Smooth muscle cell (in vitro differentiated cells): Measurements from ENCODE around the gene DGKI. TPM values are rescaled to one million over a fixed set of nuclear protein-coding genes. Genes with fewer than 3 reads are reported as not detected.

Experiments
- DNase-seq: peaks from one replicate; lab custom pipeline; 2025; ENCODE audit not compliant: unreplicated experiment; lab: John Stamatoyannopoulos, UW
- H2AFZ ChIP-seq: fragments of 200-600 bp; sonication (generic); 2 replicates; pipeline ENCODE4 v1.6.0; 2016; ENCODE audit warnings: antibody characterized with exemption, low read depth, mild to moderate bottlenecking
- H3F3A ChIP-seq: fragments of 200-600 bp; sonication (generic); 2 replicates; pipeline ENCODE4 v1.6.0; 2017; ENCODE audit warnings: antibody characterized with exemption, low read depth
- H3K27ac ChIP-seq: fragments of 200-600 bp; sonication (generic); 2 replicates; pipeline ENCODE4 v1.5.1; 2016; ENCODE audit warnings: low read depth, mild to moderate bottlenecking
- H3K27me3 ChIP-seq: fragments of 200-600 bp; sonication (generic); 2 replicates; pipeline ENCODE4 v1.6.1; 2016; ENCODE audit warnings: low read depth, mild to moderate bottlenecking
- H3K36me3 ChIP-seq: fragments of 200-600 bp; sonication (generic); 2 replicates; pipeline ENCODE4 v1.5.1; 2016; ENCODE audit warnings: low read depth
- H3K4me1 ChIP-seq: fragments of 200-600 bp; sonication (generic); 2 replicates; pipeline ENCODE4 v1.5.1; 2016; ENCODE audit warnings: low read depth
- H3K4me2 ChIP-seq: fragments of 200-600 bp; sonication (generic); 2 replicates; pipeline ENCODE4 v1.6.0; 2016; ENCODE audit warnings: mild to moderate bottlenecking
- H3K4me3 ChIP-seq: fragments of 200-600 bp; sonication (generic); 2 replicates; pipeline ENCODE4 v1.5.1; 2016; ENCODE audit warnings: mild to moderate bottlenecking
- H3K79me2 ChIP-seq: fragments of 200-600 bp; sonication (generic); 2 replicates; pipeline ENCODE4 v1.6.0; 2016; ENCODE audit warnings: low read depth, mild to moderate bottlenecking
- H3K9ac ChIP-seq: fragments of 200-600 bp; sonication (generic); 2 replicates; pipeline ENCODE4 v1.6.0; 2016; ENCODE audit warnings: low read depth
- H3K9me3 ChIP-seq: fragments of 200-600 bp; sonication (generic); replicated peaks from 2 replicates; pipeline ENCODE4 v1.5.1; 2016; ENCODE audit warnings: low read depth
- H4K20me1 ChIP-seq: fragments of 200-600 bp; sonication (generic); 2 replicates; pipeline ENCODE4 v1.6.0; 2016; ENCODE audit warnings: low read depth
- WGBS: methylation state at CpG from one replicate; pipeline ENCODE4 v1.1.7; 2016; ENCODE audit warnings: low lambda C conversion rate; 5-methylcytosine and 5-hydroxymethylcytosine counted together
- polyA plus RNA-seq: library from polyadenylated mRNA; unstranded; fragments of >200 nt; fragmentation: Nextera tagmentation; extraction: Ambion mirVana; gene quantifications from 2 replicates; pipeline ENCODE4 v1.2.1, GENCODE V29; 2016
- total RNA-seq: library from RNA; depleted of rRNA; stranded (reverse); fragments of >200 nt; gene quantifications from 2 replicates; pipeline ENCODE4 v1.2.3, GENCODE V29; 2014
- TF ChIP-seq, protein P1 (sequence below): fragments of 200-600 bp; sonication (generic); IDR thresholded peaks from 2 replicates; pipeline ENCODE4 v1.5.1; 2017; ENCODE audit warnings: borderline replicate concordance, mild to moderate bottlenecking, antibody characterized with exemption; ENCODE audit not compliant: insufficient read depth, poor library complexity, severe bottlenecking

DGKI gene
- total and polyA plus RNA-seq, 2 experiments from 2014 or later, result 2.5 to 6.2 TPM

DNA sequence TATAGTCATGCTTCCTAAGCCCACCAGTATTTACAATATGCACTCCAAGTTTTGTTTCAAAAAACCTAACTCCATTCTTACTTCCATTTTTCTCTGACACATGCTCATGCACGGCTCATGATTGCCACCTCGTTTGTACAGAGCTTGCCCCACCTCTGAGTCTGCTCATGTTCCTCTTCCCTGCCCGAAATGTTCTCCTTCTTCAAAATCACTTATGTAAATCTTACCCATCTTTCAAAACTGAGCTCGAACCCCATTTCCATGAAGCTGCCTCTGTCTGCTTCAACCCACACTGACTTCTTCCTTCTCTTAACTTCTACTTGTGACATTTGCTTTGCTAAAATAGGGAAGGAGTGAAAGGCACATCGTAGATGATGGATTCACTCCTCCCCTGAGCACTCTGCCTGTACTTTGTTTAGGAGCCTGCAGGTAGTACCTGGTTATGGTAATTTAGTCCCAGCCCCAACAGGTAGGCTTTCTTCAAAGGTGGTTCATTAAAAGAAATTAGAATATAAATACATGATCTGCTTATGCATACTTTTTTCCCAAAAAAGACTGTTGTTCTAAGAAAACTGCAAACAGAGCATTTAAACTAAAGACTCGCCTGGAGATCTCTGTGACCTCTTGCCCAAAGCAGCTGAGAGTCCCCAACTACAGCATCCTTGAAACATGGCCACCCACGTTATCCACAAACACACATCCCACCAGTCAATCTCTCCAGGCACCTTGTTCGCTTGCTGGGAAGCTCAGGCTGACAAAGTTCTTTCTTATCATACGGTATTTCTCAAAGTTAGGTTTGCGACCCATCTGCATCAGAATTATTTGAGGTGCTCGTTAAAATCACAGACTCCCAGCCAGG, 172.0 kb downstream of the DGKI start:
- no peaks in the 10 kb centered on the region for H3K79me2 ChIP-seq
- no peak for DNase-seq
- WGBS, result 81% methylated on average over 11 of the region's 11 CpGs
- H3K9me3 ChIP-seq, result no peaks in the 10 kb centered on the region
- H3K9ac ChIP-seq, result no peak overlapping the region
- no peaks in the 10 kb centered on the region for H3K27me3 ChIP-seq
- no peaks in the 10 kb centered on the region for H3K4me1 ChIP-seq
- H3F3A ChIP-seq, result no peaks in the 10 kb centered on the region
- no peak overlapping the region for H3K27ac ChIP-seq
- H4K20me1 ChIP-seq, result no peaks in the 10 kb centered on the region
- no peak overlapping the region for H2AFZ ChIP-seq
- no peaks in the 10 kb centered on the region for H3K36me3 ChIP-seq
- H3K4me3 ChIP-seq, result no peak overlapping the region
- H3K4me2 ChIP-seq, result no peak overlapping the region
- TF ChIP-seq, protein P1, sequence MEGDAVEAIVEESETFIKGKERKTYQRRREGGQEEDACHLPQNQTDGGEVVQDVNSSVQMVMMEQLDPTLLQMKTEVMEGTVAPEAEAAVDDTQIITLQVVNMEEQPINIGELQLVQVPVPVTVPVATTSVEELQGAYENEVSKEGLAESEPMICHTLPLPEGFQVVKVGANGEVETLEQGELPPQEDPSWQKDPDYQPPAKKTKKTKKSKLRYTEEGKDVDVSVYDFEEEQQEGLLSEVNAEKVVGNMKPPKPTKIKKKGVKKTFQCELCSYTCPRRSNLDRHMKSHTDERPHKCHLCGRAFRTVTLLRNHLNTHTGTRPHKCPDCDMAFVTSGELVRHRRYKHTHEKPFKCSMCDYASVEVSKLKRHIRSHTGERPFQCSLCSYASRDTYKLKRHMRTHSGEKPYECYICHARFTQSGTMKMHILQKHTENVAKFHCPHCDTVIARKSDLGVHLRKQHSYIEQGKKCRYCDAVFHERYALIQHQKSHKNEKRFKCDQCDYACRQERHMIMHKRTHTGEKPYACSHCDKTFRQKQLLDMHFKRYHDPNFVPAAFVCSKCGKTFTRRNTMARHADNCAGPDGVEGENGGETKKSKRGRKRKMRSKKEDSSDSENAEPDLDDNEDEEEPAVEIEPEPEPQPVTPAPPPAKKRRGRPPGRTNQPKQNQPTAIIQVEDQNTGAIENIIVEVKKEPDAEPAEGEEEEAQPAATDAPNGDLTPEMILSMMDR, result no peak

DNA sequence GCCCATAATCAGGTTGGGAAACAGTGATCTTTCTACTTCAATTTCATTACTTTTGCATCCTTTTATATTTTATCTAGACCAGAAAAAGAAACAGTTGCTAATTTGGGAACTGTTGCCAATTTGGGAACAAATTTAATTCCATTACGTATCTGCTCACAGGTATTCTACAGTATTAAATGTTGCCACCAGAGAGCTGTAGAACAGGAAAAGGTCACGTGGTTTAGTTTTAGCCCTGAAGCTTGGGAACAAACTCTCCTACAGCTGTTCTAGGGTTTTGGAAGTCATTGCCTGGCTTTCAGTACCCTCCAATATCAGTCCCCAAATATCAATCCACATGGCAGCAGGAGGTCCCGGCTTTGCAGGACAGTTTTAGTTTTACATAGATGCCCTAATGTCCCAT, 172.7 kb downstream of the DGKI start:
- H3F3A ChIP-seq, result no peaks in the 10 kb centered on the region
- TF ChIP-seq, protein P1, result no peak
- no peaks in the 10 kb centered on the region for H3K9me3 ChIP-seq
- H4K20me1 ChIP-seq, result no peaks in the 10 kb centered on the region
- H3K9ac ChIP-seq, result no peak overlapping the region
- no peak overlapping the region for H2AFZ ChIP-seq
- no peaks in the 10 kb centered on the region for H3K27me3 ChIP-seq
- no peak overlapping the region for H3K4me3 ChIP-seq
- H3K27ac ChIP-seq, result no peak overlapping the region
- H3K79me2 ChIP-seq, result no peaks in the 10 kb centered on the region
- H3K36me3 ChIP-seq, result no peaks in the 10 kb centered on the region
- 83% methylated on average over 3 of the region's 3 CpGs for WGBS
- no peak for DNase-seq
- H3K4me1 ChIP-seq, result no peaks in the 10 kb centered on the region
- no peak overlapping the region for H3K4me2 ChIP-seq

DNA sequence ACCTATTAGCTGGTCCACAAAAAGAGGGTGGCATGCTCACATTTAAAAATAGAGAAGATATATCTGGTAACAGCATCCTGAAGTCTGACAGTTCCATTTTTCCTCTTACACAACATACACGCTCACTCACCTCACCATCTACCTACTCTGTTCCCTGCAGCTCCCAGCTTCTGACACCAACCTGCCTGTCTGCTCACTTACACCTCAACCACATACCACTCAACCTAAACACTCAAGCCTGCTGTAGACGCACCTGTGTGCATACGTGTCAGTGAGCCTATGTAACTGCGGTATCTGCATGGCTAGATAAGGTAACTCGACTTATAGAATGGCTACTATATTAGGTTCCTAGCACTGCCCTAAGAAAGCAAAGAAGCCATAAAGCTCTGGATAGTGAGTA, 174.9 kb downstream of the DGKI start:
- no peak overlapping the region for H3K27ac ChIP-seq
- H3K79me2 ChIP-seq, result no peaks in the 10 kb centered on the region
- no peak overlapping the region for H3K4me2 ChIP-seq
- H2AFZ ChIP-seq, result no peak overlapping the region
- TF ChIP-seq, protein P1, result no peak
- no peaks in the 10 kb centered on the region for H3F3A ChIP-seq
- no peaks in the 10 kb centered on the region for H4K20me1 ChIP-seq
- no peaks in the 10 kb centered on the region for H3K36me3 ChIP-seq
- H3K9ac ChIP-seq, result no peak overlapping the region
- H3K27me3 ChIP-seq, result no peaks in the 10 kb centered on the region
- DNase-seq, result no peak
- H3K4me1 ChIP-seq, result peaks cover 3% of the 10 kb centered on the region
- H3K4me3 ChIP-seq, result no peak overlapping the region
- whole genome bisulfite sequencing, result 95% methylated on average over 5 of the region's 5 CpGs
- no peaks in the 10 kb centered on the region for H3K9me3 ChIP-seq
